Right forelimb (tissue), 1 donor: Measurements from ENCODE around the gene POU2AF3.

ENCODE experiments used
- DNase-seq: peaks from one replicate; pipeline ENCODE4 v3.0.0-alpha.2; 2018

POU2AF3 gene

DNA sequence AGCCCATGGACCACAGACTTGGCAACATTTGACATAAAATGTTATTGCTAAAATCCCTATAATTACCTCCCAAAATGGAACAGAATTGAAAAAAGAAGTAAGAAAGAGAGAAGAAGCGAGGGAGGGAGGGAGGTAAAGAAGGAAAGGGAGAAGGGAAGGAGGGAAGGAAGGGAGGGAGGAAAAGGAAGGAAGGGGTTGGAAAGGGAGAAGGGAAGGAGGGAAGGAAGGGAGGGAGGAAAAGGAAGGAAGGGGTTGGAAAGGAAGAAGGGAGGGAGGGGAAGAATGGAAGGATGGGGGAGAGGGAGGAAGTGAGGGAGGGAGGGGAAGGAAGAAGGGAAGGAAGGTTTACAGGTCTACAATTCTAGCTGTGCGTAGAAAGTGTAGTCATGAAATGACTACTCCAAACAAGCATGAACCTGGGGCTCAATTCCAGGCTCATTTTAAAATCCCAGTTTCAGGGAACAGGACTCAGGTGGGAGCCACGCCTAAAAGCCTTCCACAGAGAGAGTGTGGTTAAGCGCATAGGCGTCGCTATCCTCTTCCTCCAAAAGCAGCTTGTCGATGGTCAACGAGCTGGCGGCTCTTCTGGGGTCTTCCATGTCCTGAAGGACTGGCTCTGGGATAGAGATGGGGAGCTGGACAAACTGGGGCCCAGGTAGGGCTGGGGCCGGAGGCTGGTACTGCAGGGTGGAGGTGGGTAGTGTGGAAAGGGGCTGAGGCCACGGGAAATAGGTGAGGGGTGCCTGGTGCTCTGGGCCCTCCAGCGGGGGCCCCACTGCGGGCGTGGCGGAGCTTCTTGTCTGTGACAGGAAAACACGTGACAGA lies 55.6 kb downstream of the POU2AF3 start:
- no peak for DNase-seq

DNA sequence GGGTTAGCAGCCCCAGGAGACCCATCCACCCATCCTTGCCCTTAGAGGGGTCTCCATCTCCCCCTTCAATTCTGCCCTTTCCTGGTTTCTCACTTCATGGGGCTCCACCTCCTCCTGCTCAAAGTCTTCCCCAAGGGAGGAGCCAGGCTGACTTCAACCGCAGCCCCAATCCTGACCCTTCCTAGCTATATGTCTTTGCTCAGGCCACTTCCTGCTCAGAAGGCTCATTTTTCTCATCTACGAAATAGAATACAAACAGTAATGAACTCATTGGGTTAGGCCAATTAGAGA lies 56.2 kb downstream of the POU2AF3 start:
- no peak for DNase-seq

GRCh38 chr11:111355101-111355500 lies 56.8 kb downstream of the POU2AF3 start:
- DNase-seq, result no peak

DNA sequence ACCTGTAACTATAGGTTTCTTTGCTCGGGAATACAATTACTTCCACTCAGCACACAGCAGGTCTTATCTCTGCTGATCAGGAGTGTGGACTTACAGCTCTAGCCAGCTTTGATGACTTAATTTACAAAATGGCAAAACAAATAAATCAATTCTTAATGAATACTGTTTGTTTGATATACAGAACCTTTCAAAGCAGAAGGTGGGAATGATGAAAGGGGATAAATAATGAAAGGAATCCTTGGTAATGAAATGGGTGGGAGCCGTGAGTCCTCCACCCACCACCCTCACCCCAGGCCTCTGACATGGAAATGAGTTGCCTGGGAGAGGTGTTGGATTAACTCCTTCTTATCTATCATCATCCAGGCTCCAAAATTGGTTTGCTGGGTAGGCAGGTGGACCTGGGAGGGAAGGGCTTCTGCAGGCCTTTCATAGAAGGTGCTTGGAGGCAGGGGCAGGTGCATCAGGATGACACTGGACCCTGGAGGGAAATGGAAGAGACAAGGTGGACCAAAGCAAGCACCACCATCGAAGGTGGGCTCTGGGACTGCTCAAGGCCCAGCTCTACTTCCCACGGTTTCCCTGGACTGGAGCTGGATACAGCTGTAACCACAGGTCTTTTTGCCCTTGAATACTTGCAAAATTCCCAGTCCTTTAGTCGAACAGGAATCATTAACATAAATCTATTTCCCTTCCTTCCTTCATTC lies 57.8 kb downstream of the POU2AF3 start:
- DNase-seq, result no peak

GRCh38 chr11:111356660-111357048 lies 58.3 kb downstream of the POU2AF3 start:
- DNase-seq, result no peak

DNA sequence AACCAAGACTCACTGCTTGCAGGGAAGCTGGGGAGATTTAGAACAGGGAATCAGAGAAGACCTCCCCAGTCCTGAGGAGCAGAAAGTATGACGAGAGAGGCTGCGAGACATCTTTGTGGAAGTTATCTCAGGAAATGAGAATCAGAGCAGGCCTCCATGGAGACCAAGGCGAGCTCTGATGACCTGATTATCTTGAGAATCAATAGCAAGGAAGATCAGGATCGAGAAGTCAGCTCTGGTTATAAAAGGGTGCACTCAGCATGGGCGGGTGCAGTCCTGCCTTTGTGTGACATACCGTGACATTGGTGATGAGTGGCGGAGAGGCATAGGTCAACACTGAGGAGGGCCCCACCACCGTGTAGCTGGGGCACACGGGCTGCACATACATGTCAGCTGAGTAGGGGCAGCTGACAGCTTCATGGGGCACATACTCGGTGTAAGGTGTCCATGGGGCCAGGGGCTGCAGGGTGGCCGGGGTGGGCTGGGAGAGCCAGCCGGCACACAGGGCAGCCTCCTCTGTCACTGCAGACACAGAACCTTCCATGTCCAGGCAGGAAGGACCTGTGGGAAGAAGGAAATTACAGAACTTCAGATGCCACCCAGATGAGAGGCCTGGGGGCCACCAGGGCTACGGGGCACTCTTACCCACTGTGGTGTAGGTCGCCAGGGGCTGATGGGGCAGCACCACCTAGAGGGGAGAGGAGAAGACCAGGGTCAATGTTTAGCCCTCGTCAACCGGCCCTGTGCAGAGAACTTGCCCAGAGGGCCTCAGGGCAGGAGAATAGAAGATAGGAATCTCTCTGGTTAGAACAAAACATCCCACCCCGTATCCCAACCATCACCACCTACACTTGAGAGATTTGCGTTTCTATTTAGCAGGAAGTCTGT lies 59.0 kb downstream of the POU2AF3 start:
- DNase-seq, result no peak
